Astrocyte of the spinal cord (primary cell): ENCODE data around the gene IGF2BP1.
"Not testable (repeated sequence)": the region's sequence is repeated elsewhere in the genome, so short reads cannot be mapped to it uniquely, and the experiment has no call there.

Experiments
- DNase-seq: peaks from one replicate; pipeline ENCODE4 v3.0.0; 2011; ENCODE audit warnings: low read depth, low spot score
- H3K4me3 ChIP-seq: 2 replicates; pipeline ENCODE4 v1.5.1; 2011; ENCODE audit warnings: low read depth, mild to moderate bottlenecking, low read length, moderate library complexity
- CTCF ChIP-seq: IDR thresholded peaks from 2 replicates; pipeline ENCODE4 v1.5.1; 2012; ENCODE audit warnings: low read depth, mild to moderate bottlenecking, low read length, inconsistent platforms
- in situ Hi-C: cut with HindIII; loops from 2 replicates; pipeline ENCODE4 v1.10.0; 2017; ENCODE audit warnings: low sequenced_read_pairs

Gene IGF2BP1

GRCh38 chr17:49038544-49038943, 41.4 kb downstream of the IGF2BP1 start:
- H3K4me3 ChIP-seq = no peak overlapping the region
- in situ Hi-C loops = no loop called here
- no peak for DNase-seq
- TF ChIP-seq CTCF = no peak

- DNase-seq, H3K4me3 ChIP-seq, in situ Hi-C loops: not testable (repeated sequence)
Measured at GRCh38 chr17:49039518-49039917, 42.3 kb downstream of the IGF2BP1 start.

GRCh38 chr17:49041527-49041926, 44.3 kb downstream of the IGF2BP1 start:
- no peak for TF ChIP-seq CTCF
- in situ Hi-C loops = no loop called here
- no peak for DNase-seq
- H3K4me3 ChIP-seq = no peak overlapping the region

- no peak overlapping the region for H3K4me3 ChIP-seq
- DNase-seq = no peak
- TF ChIP-seq CTCF = no peak
- in situ Hi-C loops = no loop called here
Measured at GRCh38 chr17:49045376-49045775, 48.2 kb downstream of the IGF2BP1 start.

- DNase-seq = no peak
- in situ Hi-C loops = no loop called here
- no peak for TF ChIP-seq CTCF
- H3K4me3 ChIP-seq = no peak overlapping the region
Measured at GRCh38 chr17:49046912-49047311, 49.7 kb downstream of the IGF2BP1 start.

GRCh38 chr17:49049265-49049664, 52.1 kb downstream of the IGF2BP1 start:
- no peak for DNase-seq
- no peak overlapping the region for H3K4me3 ChIP-seq
- in situ Hi-C loops = no loop called here
- no peak for TF ChIP-seq CTCF

GRCh38 chr17:49050611-49051010, 53.4 kb downstream of the IGF2BP1 start:
- TF ChIP-seq CTCF = no peak
- H3K4me3 ChIP-seq = no peak overlapping the region
- in situ Hi-C loops = no loop called here
- no peak for DNase-seq
